ENCODE measurements around the gene PBX3.

DNA sequence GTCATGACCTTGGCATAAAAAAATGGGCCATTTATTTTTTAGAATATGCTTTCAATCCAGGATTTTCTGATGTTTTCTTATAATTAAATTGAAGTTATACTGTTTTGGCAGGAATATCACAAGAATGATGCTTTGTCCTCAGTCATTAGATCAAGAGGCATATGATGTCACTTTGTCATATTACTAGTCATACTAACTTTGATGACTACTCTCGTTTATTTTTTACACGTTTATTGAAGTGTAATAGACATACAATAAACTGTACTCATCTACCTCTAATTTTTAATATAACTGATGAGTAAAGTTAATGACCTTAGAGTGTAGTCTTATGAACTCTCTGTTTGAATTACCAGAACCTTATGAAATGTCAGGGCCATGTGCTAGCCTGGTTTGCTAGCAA, 56.4 kb downstream of the PBX3 start:
- TF ChIP-seq, protein P1, sequence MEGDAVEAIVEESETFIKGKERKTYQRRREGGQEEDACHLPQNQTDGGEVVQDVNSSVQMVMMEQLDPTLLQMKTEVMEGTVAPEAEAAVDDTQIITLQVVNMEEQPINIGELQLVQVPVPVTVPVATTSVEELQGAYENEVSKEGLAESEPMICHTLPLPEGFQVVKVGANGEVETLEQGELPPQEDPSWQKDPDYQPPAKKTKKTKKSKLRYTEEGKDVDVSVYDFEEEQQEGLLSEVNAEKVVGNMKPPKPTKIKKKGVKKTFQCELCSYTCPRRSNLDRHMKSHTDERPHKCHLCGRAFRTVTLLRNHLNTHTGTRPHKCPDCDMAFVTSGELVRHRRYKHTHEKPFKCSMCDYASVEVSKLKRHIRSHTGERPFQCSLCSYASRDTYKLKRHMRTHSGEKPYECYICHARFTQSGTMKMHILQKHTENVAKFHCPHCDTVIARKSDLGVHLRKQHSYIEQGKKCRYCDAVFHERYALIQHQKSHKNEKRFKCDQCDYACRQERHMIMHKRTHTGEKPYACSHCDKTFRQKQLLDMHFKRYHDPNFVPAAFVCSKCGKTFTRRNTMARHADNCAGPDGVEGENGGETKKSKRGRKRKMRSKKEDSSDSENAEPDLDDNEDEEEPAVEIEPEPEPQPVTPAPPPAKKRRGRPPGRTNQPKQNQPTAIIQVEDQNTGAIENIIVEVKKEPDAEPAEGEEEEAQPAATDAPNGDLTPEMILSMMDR (IDR thresholded peaks at IDR 0.05; ENCODE audit: insufficient read depth, low read length, poor library complexity, severe bottlenecking), result no peak
- TF ChIP-seq EZH2phosphoT487 (conservative IDR thresholded peaks at IDR 0.05; ENCODE audit: low read length), result no peak
